T1000 (cell line): Measurements from ENCODE around the gene ERBB4.

Experiments used
- DNase-seq: peaks from one replicate; lab custom pipeline; 2025; ENCODE audit warnings: mixed read lengths; lab: John Stamatoyannopoulos, UW

Gene ERBB4

DNA sequence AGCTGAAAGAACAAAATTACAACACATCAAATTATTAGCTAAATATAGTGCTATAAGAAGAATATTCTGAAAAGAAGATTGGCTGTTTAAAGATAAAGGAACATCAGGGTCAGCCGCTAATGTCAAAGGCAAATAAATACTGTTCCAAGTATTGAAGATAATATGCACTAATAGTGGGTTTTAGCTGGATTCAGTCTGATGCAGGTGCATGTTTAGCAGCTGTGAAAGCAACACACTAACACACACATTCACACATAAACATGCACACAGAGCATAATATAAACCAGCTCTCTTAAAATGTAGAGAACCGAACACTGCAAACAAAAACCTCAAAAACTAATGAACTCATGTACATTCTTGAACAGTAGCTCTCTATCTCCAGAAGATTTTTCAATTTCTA lies 634.6 kb downstream of the ERBB4 start:
- DNase-seq: no peak

- no peak for DNase-seq
These were observed 637.3 kb downstream of the ERBB4 start for GRCh38 chr2:211901226-211901846.

DNA sequence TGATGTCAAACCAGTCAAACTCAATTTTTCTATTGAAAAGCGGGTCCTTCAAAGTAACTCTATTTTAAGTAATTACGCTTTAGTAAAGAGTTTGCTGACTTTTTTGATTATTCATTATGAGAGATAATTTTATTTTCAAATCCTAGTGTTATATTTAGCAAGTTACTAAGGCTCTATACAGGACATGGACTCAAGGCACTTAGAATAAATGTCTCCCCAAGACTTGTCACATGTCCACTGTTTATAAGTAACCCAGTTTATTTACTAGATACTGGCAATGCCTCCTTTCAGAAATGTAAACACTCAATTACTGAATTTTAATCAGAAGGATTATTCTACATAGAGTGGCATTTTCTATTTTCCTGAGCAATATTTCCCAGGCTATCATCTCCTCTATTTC lies 638.1 kb downstream of the ERBB4 start:
- DNase-seq: no peak

GRCh38 chr2:211900000-211900399 lies 638.6 kb downstream of the ERBB4 start:
- DNase-seq: no peak

DNA sequence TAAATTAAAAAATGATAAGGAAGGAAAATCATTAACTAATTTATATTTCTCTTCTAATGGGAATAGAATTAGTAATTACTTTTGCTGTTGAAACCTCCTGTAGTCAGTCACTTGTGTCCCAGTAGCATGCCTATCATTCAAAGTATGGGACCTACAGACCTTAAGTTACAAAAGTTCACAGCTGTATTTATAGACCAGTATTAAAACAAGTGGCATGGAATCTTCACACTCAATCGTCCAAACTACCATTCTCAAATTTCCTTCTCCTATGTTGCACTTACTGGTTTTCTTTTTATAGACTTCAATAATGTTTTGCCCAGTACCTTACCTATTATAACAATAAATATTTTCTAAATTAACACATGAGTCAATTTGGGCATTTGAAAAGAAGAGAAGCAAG lies 639.9 kb downstream of the ERBB4 start:
- no peak for DNase-seq

DNA sequence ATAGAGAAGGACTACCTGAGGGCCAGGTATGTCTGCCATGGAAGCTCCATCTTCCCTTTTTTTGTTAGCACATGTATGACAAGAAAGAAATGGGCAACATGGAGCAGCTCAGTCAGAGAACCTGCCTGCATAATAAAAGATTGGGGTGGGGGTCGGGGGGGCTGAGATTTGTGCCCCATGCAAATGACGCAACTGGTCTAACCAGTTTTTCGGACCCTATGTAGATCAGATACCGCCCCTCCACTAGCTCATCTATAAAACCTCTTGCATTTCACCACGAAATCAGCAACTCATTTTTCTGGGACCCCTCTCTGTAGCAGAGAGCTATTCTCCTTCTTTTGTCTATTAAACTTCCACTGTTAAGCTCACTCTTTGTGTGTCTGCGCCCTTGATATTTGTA lies 657.2 kb downstream of the ERBB4 start:
- no peak for DNase-seq

DNA sequence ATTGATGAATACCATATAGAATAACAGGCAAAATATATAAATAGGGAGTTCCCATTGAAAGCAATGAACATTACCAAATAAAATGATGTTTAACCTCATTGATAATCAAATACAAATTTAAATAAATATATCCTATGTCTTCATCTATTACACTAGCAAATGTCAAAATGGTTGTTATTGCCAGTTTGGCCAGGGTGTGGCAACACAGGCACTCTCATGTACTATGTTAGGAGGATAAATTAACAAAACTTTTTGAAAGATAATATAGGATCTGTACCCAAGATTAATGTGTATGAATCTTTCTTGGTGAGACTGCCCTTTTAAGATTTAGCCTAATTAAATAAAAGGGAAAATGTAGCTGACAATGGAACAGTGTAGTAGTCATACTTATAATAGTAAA lies 659.3 kb downstream of the ERBB4 start:
- no peak for DNase-seq

GRCh38 chr2:211877061-211877460 lies 661.5 kb downstream of the ERBB4 start:
- DNase-seq: no peak

- DNase-seq: no peak
These were observed 663.1 kb downstream of the ERBB4 start for GRCh38 chr2:211875488-211875887.

DNA sequence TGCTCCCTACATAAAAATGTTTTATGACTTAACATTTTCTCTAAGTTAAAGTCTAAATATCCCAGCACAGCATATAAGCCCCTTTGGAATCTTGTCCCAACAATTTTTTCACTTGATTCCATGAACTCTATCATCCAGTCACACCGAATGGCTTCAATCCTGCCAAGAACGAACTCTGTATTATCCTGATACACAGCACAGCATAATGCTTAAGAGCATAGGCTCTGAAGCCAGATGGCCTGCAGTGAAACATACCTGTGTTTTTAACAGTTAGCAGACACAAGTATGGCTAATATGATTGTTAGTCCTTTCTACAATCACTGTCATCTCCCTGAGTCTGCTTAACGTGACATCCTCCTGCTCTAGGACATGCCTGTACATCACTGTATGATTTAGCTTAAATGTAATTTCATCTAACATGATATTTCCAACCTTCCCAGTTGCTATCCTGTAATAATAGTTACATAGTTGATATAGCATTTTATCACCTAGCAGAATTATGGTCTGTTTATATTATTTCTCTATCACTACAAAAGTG lies 669.5 kb downstream of the ERBB4 start:
- no peak for DNase-seq

DNA sequence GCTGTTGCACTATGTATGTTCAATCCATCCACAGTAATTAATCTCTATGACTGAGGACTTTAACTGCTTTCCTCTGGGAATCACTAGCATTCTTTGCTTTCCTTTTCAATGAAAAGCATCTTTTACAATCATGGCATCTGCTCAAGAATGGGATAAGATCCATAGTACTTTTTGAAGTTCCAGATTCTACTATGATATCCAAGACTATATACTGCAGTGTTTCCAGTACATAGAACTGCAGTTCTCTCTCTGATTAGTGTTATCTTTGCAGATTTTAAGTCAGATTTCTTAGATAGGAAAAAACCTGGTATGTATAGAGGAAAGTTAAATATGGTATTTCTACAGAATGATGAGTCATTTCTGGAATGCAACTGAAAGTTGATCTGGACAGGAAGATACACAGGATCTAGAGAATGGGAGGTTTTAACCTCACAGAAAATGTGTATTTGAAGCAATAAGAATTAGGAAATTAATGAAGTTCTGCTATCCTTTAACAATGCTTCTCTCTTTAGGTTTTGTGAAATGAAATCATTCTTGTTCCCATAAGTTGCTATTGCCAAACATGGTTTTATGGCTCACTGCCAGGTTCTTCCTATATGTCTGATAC lies 670.7 kb downstream of the ERBB4 start:
- DNase-seq: no peak

DNA sequence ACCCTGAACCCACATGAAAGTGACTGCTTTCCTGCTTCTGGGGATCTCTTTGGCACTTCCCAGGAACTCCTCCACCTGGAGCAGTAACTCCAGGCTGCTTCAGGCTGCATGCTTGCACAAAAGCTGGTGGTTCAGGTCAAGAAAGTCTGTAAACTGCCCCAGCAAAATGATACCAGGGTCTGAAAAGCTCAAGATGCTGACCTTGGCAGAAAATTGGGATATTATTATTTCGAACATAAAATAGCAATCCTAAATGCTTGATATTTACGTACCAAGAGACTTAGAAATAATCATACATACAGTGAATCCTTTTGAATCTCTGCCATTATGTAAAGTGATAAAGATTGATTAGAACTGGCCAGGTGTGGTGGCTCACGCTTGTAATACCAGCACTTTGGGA lies 674.3 kb downstream of the ERBB4 start:
- no peak for DNase-seq

DNA sequence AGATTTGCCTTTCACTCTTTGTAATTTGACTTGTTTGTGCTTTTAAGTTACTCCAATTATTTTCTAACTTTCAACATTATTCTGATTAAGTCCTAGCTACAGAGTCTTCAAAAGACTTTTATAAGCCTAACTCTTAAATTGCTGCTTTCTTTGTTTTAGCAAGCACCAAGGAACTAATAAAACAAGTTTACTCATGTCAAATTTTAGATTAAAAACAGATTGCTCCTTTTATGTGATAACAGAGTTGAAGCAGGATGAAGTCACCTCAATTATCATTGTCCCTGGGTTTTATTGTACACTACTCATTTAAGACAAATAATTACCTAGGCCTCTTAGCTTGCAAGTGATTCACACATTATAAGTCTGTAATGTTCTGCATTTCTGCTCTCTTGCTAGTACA lies 678.4 kb downstream of the ERBB4 start:
- no peak for DNase-seq

DNA sequence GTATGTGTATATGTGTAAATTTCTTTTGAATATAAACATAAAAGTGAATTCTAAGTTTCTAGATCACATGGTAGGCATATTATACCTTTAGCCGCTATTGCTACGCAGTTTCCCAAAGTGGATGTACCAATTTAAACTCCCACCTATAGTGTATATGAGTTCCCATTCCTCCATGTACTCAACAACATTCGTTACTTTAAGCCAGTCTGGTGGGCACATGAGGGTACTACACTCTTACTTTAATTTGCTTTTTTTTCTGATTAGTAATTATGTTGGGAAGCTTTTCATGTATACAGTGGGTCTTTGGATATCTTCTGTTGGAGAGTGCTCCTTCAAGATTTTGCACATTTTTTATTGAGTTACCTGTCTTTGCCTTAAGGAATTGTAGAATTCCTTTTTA lies 683.8 kb downstream of the ERBB4 start:
- no peak for DNase-seq

DNA sequence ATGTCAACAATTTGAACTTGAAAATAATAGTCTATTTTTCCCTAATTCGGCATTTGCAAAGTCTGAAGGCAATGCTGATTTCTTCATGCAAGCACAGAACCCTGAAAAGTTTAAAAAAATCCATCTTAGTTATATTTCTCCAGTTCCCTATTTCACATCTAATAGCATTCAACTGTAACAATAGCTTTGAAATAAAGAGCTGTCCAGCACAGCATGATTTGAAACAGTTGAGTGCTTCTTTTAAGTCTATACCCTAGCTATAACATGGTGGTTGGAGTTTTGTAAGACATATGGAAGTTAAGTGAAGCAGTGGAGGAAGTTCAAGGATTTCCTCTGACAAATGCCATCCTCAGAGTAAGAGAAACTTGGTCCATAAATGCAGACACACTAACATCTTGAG lies 691.9 kb downstream of the ERBB4 start:
- no peak for DNase-seq

DNA sequence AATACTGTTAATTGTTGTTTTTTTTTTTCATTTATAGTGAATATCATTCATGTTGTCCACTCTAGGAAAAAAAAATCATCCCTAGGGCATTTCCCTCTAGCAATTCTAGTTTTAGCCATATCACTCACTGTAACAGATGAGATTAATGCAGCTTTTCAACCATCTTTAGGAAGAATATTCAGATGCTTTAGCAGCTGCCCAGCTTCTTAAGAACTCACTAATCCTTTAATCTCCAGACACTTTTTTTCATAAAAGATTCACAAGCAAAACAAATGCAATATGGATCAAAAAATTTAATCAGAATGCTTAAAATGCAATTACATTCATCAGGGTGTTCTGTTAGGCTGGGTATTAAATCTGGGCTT lies 692.6 kb downstream of the ERBB4 start:
- DNase-seq: no peak

GRCh38 chr2:211845338-211846035 lies 693.1 kb downstream of the ERBB4 start:
- DNase-seq: no peak

DNA sequence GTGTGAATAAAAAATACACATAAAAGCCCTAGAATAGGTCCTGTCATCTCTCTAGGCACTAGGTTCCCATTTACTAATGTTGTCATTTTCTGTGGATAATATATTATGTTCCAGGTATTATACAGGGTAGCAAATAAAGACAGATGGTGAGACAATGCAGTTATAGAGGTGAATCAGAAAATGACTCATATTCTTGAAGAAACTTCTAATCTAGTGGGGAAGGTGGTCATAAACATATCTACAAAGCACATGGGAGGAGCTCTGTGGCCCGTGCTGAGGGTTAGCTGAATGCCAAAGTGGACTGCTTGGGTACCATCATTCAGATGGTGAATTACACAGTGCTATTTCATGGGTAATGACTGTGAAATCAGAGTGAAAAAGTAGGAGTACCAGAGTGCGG lies 700.9 kb downstream of the ERBB4 start:
- DNase-seq: no peak

- DNase-seq: no peak
These were observed 701.4 kb downstream of the ERBB4 start for GRCh38 chr2:211837206-211837605.

DNA sequence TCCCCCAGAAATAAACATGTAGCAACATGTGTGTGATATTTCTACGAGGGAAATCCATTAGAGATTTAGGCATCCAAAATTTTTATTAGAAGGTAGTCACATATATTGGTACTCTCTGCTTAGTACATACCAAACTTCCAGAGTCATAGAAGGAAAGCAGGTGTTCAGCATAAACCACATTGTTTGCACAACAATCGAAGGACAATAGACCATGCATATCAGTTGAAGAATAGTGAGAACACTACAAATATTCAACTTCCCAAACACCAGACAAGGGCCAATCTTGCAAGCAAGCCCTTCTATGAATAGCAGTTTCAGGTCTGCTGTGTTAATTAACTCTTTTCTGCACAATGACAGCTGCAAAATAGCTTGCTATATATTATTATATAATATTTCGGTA lies 702.2 kb downstream of the ERBB4 start:
- DNase-seq: no peak

DNA sequence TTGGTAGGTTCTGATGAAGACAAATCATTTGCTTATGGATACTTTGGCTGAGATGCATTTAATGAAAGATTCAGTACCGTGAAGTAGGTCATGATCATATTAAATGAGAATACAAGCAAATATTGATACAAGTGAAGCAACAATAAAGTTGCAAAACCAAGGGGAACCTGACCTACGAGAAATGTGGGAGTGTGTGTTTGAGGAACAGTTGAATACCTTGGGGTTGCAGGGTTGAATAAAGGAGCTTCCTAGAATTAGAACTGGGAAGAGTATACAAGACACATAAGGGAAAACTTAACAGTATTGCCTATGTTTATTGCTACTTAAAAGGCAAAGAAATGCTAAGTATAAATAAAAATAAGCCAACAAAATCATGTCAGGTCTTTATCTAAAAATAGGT lies 702.9 kb downstream of the ERBB4 start:
- no peak for DNase-seq

- DNase-seq: no peak
These were observed 704.9 kb downstream of the ERBB4 start for GRCh38 chr2:211833582-211834279.

- DNase-seq: no peak
These were observed 708.9 kb downstream of the ERBB4 start for GRCh38 chr2:211829725-211830124.
